Activated naive CD4-positive, alpha-beta T cell treated with anti-CD3 and anti-CD28 coated beads, Interleukin-2, amount 50 U/mL, for 72 hours (primary cell): Measurements from ENCODE around the gene SLC37A3. TPM values are rescaled to one million over a fixed set of nuclear protein-coding genes. Genes with fewer than 3 reads are reported as not detected.
A peak's percentile ranks its signal among the peaks of the same experiment; 100 is the strongest.
"Not testable (repeated sequence)": the region's sequence is repeated elsewhere in the genome, so short reads cannot be mapped to it uniquely, and the experiment has no call there.

ENCODE experiments used
- ATAC-seq, 2 donors: fragments of 150-1000 bp; cut with Tn5 transposase; 2 replicates each; pipeline ENCODE4 v1.10.0; 2021; ENCODE audit warnings: mild to moderate bottlenecking in 2 of 2, moderate library complexity in 2 of 2
- DNase-seq, 2 donors: peaks; one replicate each; pipeline ENCODE4 v3.0.0; 2021 to 2022; ENCODE audit warnings: low spot score in 2 of 2
- H3K27ac Mint-ChIP-seq, 2 donors: one replicate each; pipeline ENCODE4 v1.8.0; 2022; ENCODE audit warnings: mild to moderate bottlenecking in 2 of 2, mixed read lengths in 2 of 2
- H3K36me3 Mint-ChIP-seq, 2 donors: one replicate each; pipeline ENCODE4 v1.8.0; 2022; ENCODE audit warnings: mixed read lengths in 2 of 2
- H3K9me3 Mint-ChIP-seq, 2 donors: one replicate each; pipeline ENCODE4 v1.8.0; 2022; ENCODE audit warnings: mixed read lengths in 2 of 2
- total RNA-seq, 2 donors: library from RNA; stranded (reverse); gene quantifications; one replicate each; pipeline ENCODE4 v1.2.3, GENCODE V29; 2022

The SLC37A3 gene
- total RNA-seq: 10 to 100 TPM; 55.6 to 57.8 TPM

- peak within 1 kb of the TSS; percentile 88 to 91 for H3K27ac Mint-ChIP-seq
- peak; percentile 90 for DNase-seq
- ATAC-seq: peak; percentile 93 to 95
- H3K36me3 Mint-ChIP-seq: peaks cover 5 to 16% of the 10 kb centered on the region in 2 donors
- no peaks in the 10 kb centered on the region for H3K9me3 Mint-ChIP-seq
Observed at GRCh38 chr7:140397784-140398750, at the start of gene SLC37A3. SLC37A3 (minus strand) TSS chr7:140398530; CDS start chr7:140382526, 16,004 bp downstream.

GRCh38 chr7:140447841-140448240, 49.5 kb upstream of the SLC37A3 start:
- Mint-ChIP-seq H3K9me3 (no peaks in the 10 kb centered on the region), H3K27ac (no peak overlapping the region), H3K36me3 (peaks cover 0 to 5% of the 10 kb centered on the region in 2 donors)
- DNase-seq (no peak), ATAC-seq (no peak)

GRCh38 chr7:140446467-140446866, 48.1 kb upstream of the SLC37A3 start:
- no peak for DNase-seq
- peak overlapping the region in 1 of 2 donors; percentile 81 for H3K27ac Mint-ChIP-seq
- no peak for ATAC-seq
- H3K9me3 Mint-ChIP-seq: no peaks in the 10 kb centered on the region
- H3K36me3 Mint-ChIP-seq: no peaks in the 10 kb centered on the region

- H3K27ac Mint-ChIP-seq: no peak overlapping the region
- ATAC-seq (no peak), DNase-seq (no peak)
- H3K36me3 Mint-ChIP-seq: no peaks in the 10 kb centered on the region
- no peaks in the 10 kb centered on the region for H3K9me3 Mint-ChIP-seq
Observed at GRCh38 chr7:140441519-140441918, 43.2 kb upstream of the SLC37A3 start.

GRCh38 chr7:140440593-140440992, 42.3 kb upstream of the SLC37A3 start:
- ATAC-seq (no peak), DNase-seq (no peak)
- Mint-ChIP-seq H3K27ac (no peak overlapping the region), H3K36me3 (no peaks in the 10 kb centered on the region), H3K9me3 (no peaks in the 10 kb centered on the region)

GRCh38 chr7:140439359-140439758, 41.0 kb upstream of the SLC37A3 start:
- Mint-ChIP-seq H3K9me3 (no peaks in the 10 kb centered on the region), H3K36me3 (no peaks in the 10 kb centered on the region), H3K27ac (peak overlapping the region in 1 of 2 donors; percentile 82)
- DNase-seq: no peak
- ATAC-seq: peak; percentile 60 to 92

- Mint-ChIP-seq H3K36me3 (no peaks in the 10 kb centered on the region), H3K9me3 (no peaks in the 10 kb centered on the region), H3K27ac (no peak overlapping the region)
- ATAC-seq: no peak
- no peak for DNase-seq
Observed at GRCh38 chr7:140435252-140435895, 37.0 kb upstream of the SLC37A3 start.

GRCh38 chr7:140433396-140433795, 35.1 kb upstream of the SLC37A3 start:
- ATAC-seq (no peak), DNase-seq (no peak)
- Mint-ChIP-seq H3K27ac (peak overlapping the region in 1 of 2 donors; percentile 78), H3K36me3 (no peaks in the 10 kb centered on the region), H3K9me3 (no peaks in the 10 kb centered on the region)

- Mint-ChIP-seq H3K27ac (no peak overlapping the region), H3K36me3 (peaks cover 0 to 4% of the 10 kb centered on the region in 2 donors), H3K9me3 (no peaks in the 10 kb centered on the region)
- ATAC-seq: no peak
- DNase-seq: no peak
Observed at GRCh38 chr7:140426130-140426529, 27.8 kb upstream of the SLC37A3 start.

GRCh38 chr7:140425718-140426117, 27.4 kb upstream of the SLC37A3 start:
- H3K27ac Mint-ChIP-seq: no peak overlapping the region
- no peak for DNase-seq
- peaks cover 0 to 4% of the 10 kb centered on the region in 2 donors for H3K36me3 Mint-ChIP-seq
- H3K9me3 Mint-ChIP-seq: no peaks in the 10 kb centered on the region
- no peak for ATAC-seq

- no peak overlapping the region for H3K27ac Mint-ChIP-seq
- DNase-seq (no peak), ATAC-seq (no peak)
- H3K9me3 Mint-ChIP-seq: no peaks in the 10 kb centered on the region
- H3K36me3 Mint-ChIP-seq: peaks cover 0 to 4% of the 10 kb centered on the region in 2 donors
Observed at GRCh38 chr7:140423501-140423900, 25.2 kb upstream of the SLC37A3 start.

GRCh38 chr7:140421521-140421920, 23.2 kb upstream of the SLC37A3 start:
- H3K27ac Mint-ChIP-seq: no peak overlapping the region
- no peak for ATAC-seq
- no peaks in the 10 kb centered on the region for H3K9me3 Mint-ChIP-seq
- peaks cover 0 to 4% of the 10 kb centered on the region in 2 donors for H3K36me3 Mint-ChIP-seq
- DNase-seq: no peak

- DNase-seq: no peak
- Mint-ChIP-seq H3K27ac (no peak overlapping the region), H3K9me3 (no peaks in the 10 kb centered on the region), H3K36me3 (no peaks in the 10 kb centered on the region)
- ATAC-seq: no peak
Observed at GRCh38 chr7:140418653-140419052, 20.3 kb upstream of the SLC37A3 start.

- DNase-seq, ATAC-seq, H3K27ac Mint-ChIP-seq, H3K9me3 Mint-ChIP-seq, H3K36me3 Mint-ChIP-seq: not testable (repeated sequence)
Observed at GRCh38 chr7:140418156-140418472, 19.8 kb upstream of the SLC37A3 start.

- ATAC-seq (no peak), DNase-seq (no peak)
- no peaks in the 10 kb centered on the region for H3K9me3 Mint-ChIP-seq
- no peak overlapping the region for H3K27ac Mint-ChIP-seq
- no peaks in the 10 kb centered on the region for H3K36me3 Mint-ChIP-seq
Observed at GRCh38 chr7:140417456-140418155, 19.3 kb upstream of the SLC37A3 start.

- Mint-ChIP-seq H3K9me3 (no peaks in the 10 kb centered on the region), H3K36me3 (no peaks in the 10 kb centered on the region), H3K27ac (peak overlapping the region in 1 of 2 donors; percentile 55)
- ATAC-seq (no peak), DNase-seq (no peak)
Observed at GRCh38 chr7:140416560-140416959, 18.2 kb upstream of the SLC37A3 start.

GRCh38 chr7:140415816-140416215, 17.5 kb upstream of the SLC37A3 start:
- not testable (repeated sequence) for H3K9me3 Mint-ChIP-seq, ATAC-seq, H3K27ac Mint-ChIP-seq, DNase-seq, H3K36me3 Mint-ChIP-seq
